SU-DHL-6 (cell line): ENCODE data around the gene SLC18A2.

Experiments used
- H2AFZ ChIP-seq: fragments of 200-600 bp; sonication (generic); 2 replicates; pipeline ENCODE4 v1.6.1; 2014; ENCODE audit warnings: low read depth, mild to moderate bottlenecking, moderate library complexity, mixed read lengths, antibody characterized with exemption, low read length; ENCODE audit not compliant: severe bottlenecking
- H3F3A ChIP-seq: fragments of 200-600 bp; shearing (Covaris generic); 2 replicates; pipeline ENCODE4 v1.6.0; 2016; ENCODE audit warnings: antibody characterized with exemption, mild to moderate bottlenecking; ENCODE audit not compliant: insufficient read depth
- H3K27ac ChIP-seq: fragments of 200-600 bp; sonication (generic); 2 replicates; pipeline ENCODE4 v1.5.1; 2016; ENCODE audit warnings: low read depth, mild to moderate bottlenecking, low read length, moderate library complexity, mixed read lengths
- H3K27me3 ChIP-seq: fragments of 200-600 bp; sonication (generic), shearing (Covaris generic); 2 replicates; pipeline ENCODE4 v1.6.0; 2014; ENCODE audit warnings: mild to moderate bottlenecking, low read length
- H3K36me3 ChIP-seq: fragments of 200-600 bp; sonication (generic); 2 replicates; pipeline ENCODE4 v1.6.1; 2014; ENCODE audit warnings: mild to moderate bottlenecking, low read length, mixed read lengths
- H3K4me2 ChIP-seq: fragments of 300-600, 200-600 bp; shearing (Covaris generic), sonication (generic); 2 replicates; pipeline ENCODE4 v1.6.0; 2014; ENCODE audit warnings: low read length, low read depth, mild to moderate bottlenecking; ENCODE audit not compliant: poor library complexity, severe bottlenecking
- H3K4me3 ChIP-seq: fragments of 200-600 bp; sonication (generic); 2 replicates; pipeline ENCODE4 v1.5.1; 2014; ENCODE audit warnings: antibody characterized with exemption, low read length, mild to moderate bottlenecking, mixed read lengths; ENCODE audit not compliant: insufficient read depth, poor library complexity, severe bottlenecking
- H3K79me2 ChIP-seq: fragments of 200-600 bp; sonication (generic); 2 replicates; pipeline ENCODE4 v1.6.1; 2014; ENCODE audit warnings: mild to moderate bottlenecking, low read length, moderate library complexity; ENCODE audit not compliant: insufficient read depth
- H3K9ac ChIP-seq: fragments of 200-600 bp; sonication (generic); 2 replicates; pipeline ENCODE4 v1.7.0; 2014; ENCODE audit warnings: mild to moderate bottlenecking, low read length
- H3K9me2 ChIP-seq: fragments of 200-600 bp; sonication (generic); replicated peaks from 2 replicates; pipeline ENCODE4 v1.6.1; 2014; ENCODE audit warnings: low read length; ENCODE audit not compliant: insufficient read depth
- H3K9me3 ChIP-seq: fragments of 200-600 bp; sonication (generic); 2 replicates; pipeline ENCODE4 v1.6.1; 2014; ENCODE audit warnings: low read length, mixed read lengths; ENCODE audit not compliant: insufficient read depth
- H4K20me1 ChIP-seq: fragments of 200-600 bp; sonication (generic); 2 replicates; pipeline ENCODE4 v1.6.1; 2014; ENCODE audit warnings: low read depth, mild to moderate bottlenecking, antibody characterized with exemption, low read length, moderate library complexity, mixed read lengths
- EZH2phosphoT487 ChIP-seq: fragments of 200-600 bp; sonication (generic), shearing (Covaris generic); conservative IDR thresholded peaks from 2 replicates; pipeline ENCODE4 v1.6.1; 2018; ENCODE audit warnings: mild to moderate bottlenecking, antibody characterized with exemption, low read length, moderate library complexity, mixed read lengths
- TF ChIP-seq, protein P1 (sequence below): fragments of 200-600 bp; sonication (generic); IDR thresholded peaks from one replicate; pipeline ENCODE4 v1.5.1; 2017; ENCODE audit warnings: antibody characterized with exemption, mild to moderate bottlenecking, low read length, moderate library complexity; ENCODE audit not compliant: insufficient read depth, poor library complexity, severe bottlenecking

The SLC18A2 gene

DNA sequence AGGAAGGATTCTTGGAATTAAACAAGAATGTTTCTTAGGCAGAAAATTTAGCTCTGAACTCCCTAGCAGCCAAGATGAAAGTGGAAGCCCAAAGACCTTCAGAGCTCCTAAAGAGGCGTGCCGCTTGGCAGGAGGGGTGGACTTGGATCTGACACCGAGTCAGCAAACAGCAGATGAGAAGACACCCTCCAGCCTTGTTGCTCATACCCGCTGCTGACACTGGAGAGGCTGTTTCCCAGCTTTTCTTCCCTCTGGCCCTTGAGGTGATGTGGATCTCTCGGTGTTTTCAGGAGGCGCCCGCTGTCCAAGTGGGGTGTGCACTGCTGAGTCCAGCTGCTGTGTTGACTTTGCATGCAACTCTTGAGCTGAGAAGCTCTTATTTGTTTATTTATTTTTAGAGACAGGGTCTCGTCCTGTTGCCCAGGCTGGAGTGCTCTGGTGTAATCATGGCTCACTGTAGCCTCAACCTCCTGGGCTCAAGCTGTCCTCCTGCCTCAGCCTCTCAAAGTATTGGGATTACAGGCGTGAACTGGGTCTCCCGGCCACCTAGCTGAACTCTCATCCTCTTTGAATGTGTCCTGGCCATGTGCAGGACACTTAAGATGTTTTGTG, 21.5 kb downstream of the SLC18A2 start:
- no peak overlapping the region for H3K4me2 ChIP-seq
- no peak overlapping the region for H3K27ac ChIP-seq
- H4K20me1 ChIP-seq, result no peaks in the 10 kb centered on the region

GRCh38 chr10:117262903-117263293, 22.0 kb downstream of the SLC18A2 start:
- H3K4me2 ChIP-seq, result no peak overlapping the region
- H3K27ac ChIP-seq, result no peak overlapping the region
- no peak overlapping the region for H2AFZ ChIP-seq
- H3K79me2 ChIP-seq, result no peaks in the 10 kb centered on the region
- no peak overlapping the region for H3K9ac ChIP-seq
- no peaks in the 10 kb centered on the region for H3K27me3 ChIP-seq
- H3F3A ChIP-seq, result no peaks in the 10 kb centered on the region
- no peaks in the 10 kb centered on the region for H3K9me2 ChIP-seq
- H4K20me1 ChIP-seq, result no peaks in the 10 kb centered on the region
- no peak overlapping the region for H3K4me3 ChIP-seq
- TF ChIP-seq EZH2phosphoT487, result no peak
- TF ChIP-seq, protein P1, sequence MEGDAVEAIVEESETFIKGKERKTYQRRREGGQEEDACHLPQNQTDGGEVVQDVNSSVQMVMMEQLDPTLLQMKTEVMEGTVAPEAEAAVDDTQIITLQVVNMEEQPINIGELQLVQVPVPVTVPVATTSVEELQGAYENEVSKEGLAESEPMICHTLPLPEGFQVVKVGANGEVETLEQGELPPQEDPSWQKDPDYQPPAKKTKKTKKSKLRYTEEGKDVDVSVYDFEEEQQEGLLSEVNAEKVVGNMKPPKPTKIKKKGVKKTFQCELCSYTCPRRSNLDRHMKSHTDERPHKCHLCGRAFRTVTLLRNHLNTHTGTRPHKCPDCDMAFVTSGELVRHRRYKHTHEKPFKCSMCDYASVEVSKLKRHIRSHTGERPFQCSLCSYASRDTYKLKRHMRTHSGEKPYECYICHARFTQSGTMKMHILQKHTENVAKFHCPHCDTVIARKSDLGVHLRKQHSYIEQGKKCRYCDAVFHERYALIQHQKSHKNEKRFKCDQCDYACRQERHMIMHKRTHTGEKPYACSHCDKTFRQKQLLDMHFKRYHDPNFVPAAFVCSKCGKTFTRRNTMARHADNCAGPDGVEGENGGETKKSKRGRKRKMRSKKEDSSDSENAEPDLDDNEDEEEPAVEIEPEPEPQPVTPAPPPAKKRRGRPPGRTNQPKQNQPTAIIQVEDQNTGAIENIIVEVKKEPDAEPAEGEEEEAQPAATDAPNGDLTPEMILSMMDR, result no peak
- H3K9me3 ChIP-seq, result no peaks in the 10 kb centered on the region
- no peaks in the 10 kb centered on the region for H3K36me3 ChIP-seq

More for the DNA sequence above, 21.5 kb downstream of the SLC18A2 start:
- Histone ChIP-seq H3F3A (no peaks in the 10 kb centered on the region), H3K9ac (no peak overlapping the region), H3K79me2 (no peaks in the 10 kb centered on the region), H3K9me3 (no peaks in the 10 kb centered on the region), H3K9me2 (no peaks in the 10 kb centered on the region), H2AFZ (no peak overlapping the region), H3K27me3 (no peaks in the 10 kb centered on the region), H3K4me3 (no peak overlapping the region), H3K36me3 (no peaks in the 10 kb centered on the region)
- TF ChIP-seq, protein P1, result no peak

DNA sequence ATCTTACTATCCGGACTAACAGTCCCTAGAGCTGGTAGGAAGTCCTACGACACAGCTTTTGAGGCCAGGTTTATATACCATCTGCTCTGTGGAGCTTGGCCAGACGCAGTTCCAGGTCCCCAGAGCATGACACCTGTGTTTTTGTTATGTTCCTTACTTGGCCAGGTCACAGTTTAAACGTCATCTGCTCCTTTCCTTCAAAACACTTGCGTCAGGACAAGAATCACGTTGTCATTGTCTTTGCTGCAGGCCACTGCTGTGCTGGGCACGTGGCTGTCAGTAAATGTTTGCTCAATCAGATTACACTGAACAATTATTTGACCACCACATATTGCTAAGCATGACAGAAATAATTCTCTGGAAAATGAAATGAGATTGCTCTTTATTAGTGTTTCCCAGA, 23.9 kb downstream of the SLC18A2 start:
- Histone ChIP-seq H3K27ac (no peak overlapping the region), H3K79me2 (no peaks in the 10 kb centered on the region), H3K4me2 (no peak overlapping the region), H3K4me3 (no peak overlapping the region), H3K27me3 (no peaks in the 10 kb centered on the region), H3K9me3 (no peaks in the 10 kb centered on the region), H4K20me1 (no peaks in the 10 kb centered on the region), H3K9me2 (no peaks in the 10 kb centered on the region), H3K36me3 (no peaks in the 10 kb centered on the region), H3F3A (no peaks in the 10 kb centered on the region), H3K9ac (no peak overlapping the region), H2AFZ (no peak overlapping the region)
- TF ChIP-seq, protein P1, result no peak
- TF ChIP-seq EZH2phosphoT487, result no peak
